HG03439 (cell line): Measurements from ENCODE around the gene EGFR.

ENCODE experiments used
- ATAC-seq: cut with Tn5 transposase; IDR thresholded peaks from one replicate; pipeline ENCODE4 v1.9.1; 2021; ENCODE audit warnings: mild to moderate bottlenecking, moderate library complexity; ENCODE audit not compliant: unreplicated experiment

EGFR gene

DNA sequence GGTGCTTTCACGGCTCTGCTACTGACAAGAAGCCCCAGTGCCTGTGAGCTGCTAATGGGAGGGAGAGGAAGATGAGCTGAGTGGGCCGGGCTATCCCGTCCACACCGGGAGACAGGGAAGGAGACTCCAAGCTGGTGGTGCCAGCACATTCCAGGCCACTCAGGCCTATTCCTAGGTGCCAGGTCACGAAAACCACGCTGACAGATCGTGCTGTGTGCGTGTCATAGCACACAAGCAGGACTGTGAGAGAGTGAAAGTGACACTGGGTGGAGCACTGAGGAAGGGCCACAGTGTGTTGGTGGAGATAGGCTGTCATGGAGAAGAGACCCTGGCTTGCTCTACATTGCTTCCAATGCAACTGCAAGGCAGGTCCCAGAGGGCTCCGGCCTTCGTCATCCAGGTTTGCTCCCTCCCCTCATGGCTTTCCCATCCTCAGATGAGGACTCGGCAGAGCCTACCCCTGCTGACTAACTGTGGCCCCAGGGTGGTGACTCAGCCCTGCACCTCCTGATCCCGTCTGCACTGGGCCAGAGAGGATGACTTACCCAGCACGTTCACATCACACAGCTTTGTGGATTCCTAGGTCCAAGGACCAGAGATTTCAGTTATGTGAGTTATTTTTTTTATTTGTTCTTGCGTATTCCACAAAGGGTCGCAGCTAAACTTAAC, 167.3 kb downstream of the EGFR start:
- no peak for ATAC-seq

DNA sequence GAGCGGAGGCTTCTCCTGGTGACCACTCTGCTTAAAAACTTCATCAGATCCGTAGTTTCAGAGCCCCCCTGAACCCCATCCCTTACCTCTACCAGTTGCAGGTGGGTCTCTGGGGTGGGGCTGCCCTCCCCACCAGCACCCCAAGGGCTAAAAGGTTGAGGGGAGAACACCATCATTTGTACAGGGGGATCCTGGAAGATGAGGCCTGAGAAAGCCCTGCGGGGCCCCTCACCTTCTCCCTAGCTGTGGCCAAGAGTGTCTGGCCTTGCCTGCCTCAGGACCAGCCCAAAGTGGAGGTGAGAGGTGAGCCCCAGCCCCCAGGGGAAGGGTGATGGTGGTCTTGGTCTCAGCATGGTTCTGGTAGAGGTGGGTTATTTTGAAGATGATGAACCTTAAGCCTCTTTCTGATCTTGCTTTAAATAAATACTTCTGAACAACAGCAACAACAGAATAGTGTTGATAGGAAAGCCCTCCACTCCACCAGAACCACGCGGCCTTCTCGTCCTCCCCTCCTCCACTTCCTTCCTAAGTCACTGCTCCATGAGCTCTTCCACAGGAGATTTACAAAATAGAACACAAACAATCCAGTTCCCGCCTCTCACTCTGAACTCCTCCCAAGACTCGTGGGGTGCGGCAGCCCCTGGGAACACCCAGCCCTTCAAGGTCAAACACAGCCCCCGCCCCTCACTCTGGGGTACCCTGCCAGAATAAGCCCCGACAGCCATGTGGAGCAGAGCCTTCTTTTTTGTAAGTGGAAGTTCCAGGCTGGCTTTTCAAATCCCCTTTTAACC, 169.1 kb downstream of the EGFR start:
- no peak for ATAC-seq

DNA sequence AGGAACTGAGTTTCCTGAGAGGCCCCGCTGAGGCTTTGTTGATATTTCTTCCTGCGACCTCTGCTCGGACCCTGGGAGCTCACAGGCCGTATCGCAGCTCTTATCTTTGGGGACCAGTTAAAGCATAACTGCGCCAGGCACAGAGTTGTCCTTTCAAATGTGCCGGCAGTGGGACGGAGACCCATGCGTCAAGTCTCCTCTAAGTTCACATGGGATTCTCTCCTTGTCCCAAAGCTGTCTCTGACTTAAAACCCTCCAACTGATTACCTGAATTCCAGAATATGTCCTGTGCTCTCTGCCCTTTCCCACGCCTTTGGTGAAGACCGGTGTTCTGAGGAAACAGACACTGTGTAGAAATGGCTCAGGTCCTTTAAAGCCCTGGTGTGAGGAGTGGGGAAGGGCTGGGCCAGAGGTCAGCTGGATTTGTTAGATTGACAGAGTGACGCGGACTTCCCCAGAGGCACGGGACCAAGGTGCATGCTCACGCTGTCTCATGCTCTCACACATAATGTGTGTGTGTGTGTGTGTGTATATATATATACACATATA, 169.8 kb downstream of the EGFR start:
- no peak for ATAC-seq

DNA sequence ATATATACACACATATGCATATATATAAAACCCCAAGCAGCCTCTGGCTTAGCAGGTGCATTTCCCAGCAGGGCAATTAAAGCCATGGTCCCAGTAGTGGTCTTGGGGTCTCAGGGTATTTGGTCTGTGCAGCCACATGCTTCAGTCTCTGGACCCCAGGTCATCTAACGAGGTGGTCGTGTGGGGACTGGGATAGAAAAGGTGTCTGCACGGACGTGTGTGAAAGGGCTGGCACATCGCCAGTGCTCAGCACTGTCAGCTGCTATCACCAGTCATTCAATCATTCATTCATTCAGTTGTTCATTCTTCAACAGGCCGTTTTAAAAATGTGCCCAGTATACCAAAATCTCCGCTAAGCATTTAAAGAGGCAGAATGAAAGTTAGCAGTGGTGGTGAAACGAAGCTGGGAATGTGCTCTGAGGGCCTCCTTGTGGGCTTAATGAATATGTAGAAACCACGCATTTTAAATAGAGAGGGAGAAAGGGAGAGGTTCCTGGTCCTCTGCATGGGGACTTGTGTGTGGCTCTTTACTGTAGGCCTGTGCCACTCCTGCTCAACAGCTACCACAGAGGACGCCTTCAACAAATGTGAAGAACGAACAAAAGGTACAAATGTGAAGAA, 170.4 kb downstream of the EGFR start:
- no peak for ATAC-seq

DNA sequence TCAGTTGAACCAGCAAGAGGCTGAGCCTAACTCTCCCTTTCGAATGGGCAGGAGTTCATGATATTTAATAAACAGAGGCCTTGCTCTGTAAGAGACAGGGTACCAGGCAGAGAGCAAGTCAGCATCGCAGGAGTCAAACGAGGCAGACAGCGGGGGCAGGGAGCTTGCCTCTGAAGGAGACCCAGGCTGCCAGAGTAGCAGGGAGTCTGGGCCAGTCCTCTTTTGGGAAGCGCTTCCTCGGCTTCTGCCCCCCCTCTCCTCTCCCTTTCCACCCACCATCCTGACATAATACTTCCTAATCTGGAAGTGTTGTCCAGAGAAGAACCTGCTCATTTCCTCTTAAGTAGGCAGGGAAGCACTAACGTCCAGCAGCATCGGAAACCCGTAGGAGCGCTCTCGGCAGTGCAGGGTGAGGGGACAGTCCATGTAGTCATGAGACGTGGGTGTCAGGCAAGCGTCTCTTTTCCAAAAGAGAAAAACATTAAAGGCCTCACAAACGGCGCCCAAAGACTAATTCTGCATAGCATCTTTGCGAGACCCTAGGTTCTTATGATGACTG, 171.1 kb downstream of the EGFR start:
- no peak for ATAC-seq

DNA sequence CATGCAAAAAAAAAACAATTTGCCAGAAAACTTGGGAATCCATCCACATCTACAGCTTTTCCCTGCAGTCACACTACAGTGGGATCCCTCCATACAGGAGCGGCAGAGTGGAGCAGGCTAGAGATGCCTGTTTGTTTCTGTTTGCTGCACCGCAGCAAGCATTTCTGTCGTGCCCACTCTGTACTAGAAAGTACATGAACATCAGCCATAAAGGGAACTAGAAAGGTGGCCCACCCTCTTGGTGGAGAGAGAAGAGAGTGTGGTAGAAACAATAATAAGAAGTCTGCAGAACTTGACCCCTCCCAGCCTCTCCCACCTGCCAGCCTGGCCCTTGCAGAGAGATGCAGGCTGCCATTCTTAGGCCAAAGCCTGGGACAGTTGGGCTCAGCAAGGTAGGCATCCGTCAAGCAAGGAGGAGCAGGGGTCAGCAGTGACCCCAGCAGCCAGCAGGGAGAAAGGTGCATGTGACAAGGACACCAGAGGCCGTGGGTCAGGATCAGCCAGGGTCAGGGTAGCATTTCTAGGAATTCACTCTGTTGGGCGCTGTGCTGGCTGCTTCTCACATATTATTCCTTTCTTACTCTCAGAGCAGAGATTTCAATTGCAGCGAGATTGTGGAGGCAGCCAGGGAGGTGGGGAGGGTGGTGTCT, 171.8 kb downstream of the EGFR start:
- ATAC-seq, result no peak

DNA sequence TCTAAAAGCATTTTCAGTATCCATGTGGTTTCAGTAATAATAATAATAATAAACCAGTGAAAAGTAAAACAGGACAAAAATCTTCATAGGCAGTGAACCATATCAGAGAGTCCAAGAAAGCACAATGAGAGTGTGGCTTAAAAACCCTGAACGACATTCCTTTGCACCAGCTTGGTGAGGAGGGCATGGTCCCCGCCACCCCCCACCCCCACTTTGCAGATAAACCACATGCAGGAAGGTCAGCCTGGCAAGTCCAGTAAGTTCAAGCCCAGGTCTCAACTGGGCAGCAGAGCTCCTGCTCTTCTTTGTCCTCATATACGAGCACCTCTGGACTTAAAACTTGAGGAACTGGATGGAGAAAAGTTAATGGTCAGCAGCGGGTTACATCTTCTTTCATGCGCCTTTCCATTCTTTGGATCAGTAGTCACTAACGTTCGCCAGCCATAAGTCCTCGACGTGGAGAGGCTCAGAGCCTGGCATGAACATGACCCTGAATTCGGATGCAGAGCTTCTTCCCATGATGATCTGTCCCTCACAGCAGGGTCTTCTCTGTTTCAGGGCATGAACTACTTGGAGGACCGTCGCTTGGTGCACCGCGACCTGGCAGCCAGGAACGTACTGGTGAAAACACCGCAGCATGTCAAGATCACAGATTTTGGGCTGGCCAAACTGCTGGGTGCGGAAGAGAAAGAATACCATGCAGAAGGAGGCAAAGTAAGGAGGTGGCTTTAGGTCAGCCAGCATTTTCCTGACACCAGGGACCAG, 172.5 kb downstream of the EGFR start:
- no peak for ATAC-seq

DNA sequence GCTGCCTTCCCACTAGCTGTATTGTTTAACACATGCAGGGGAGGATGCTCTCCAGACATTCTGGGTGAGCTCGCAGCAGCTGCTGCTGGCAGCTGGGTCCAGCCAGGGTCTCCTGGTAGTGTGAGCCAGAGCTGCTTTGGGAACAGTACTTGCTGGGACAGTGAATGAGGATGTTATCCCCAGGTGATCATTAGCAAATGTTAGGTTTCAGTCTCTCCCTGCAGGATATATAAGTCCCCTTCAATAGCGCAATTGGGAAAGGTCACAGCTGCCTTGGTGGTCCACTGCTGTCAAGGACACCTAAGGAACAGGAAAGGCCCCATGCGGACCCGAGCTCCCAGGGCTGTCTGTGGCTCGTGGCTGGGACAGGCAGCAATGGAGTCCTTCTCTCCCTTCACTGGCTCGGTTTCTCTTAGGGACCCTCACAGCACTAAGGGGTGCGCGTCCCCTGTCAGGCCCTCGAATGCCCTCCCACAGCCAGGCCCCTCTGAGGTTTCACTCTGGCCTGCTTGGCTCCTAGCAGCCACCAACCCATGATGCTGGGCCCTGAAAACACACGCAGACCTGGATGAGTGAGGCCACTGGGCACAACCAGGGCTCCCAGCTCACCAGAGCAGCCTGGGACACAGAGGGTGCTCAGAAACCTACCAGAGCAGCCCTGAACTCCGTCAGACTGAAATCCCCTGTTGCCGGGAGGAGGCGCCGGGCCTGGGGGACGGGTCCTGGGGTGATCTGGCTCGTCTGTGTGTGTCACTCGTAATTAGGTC, 173.3 kb downstream of the EGFR start:
- ATAC-seq, result no peak

DNA sequence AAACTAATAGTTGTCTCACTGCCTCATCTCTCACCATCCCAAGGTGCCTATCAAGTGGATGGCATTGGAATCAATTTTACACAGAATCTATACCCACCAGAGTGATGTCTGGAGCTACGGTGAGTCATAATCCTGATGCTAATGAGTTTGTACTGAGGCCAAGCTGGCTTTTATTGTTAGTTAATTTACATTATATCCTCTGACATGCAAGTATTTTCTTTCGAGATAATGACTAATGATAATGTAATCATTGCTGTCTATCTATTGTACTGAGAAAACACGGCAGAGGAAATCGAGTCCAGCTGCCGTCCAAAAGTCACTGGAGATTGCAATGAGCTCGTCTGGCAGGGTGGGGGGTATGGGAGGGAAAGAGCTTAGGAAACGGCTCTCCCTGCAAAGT, 173.9 kb downstream of the EGFR start:
- ATAC-seq, result no peak

DNA sequence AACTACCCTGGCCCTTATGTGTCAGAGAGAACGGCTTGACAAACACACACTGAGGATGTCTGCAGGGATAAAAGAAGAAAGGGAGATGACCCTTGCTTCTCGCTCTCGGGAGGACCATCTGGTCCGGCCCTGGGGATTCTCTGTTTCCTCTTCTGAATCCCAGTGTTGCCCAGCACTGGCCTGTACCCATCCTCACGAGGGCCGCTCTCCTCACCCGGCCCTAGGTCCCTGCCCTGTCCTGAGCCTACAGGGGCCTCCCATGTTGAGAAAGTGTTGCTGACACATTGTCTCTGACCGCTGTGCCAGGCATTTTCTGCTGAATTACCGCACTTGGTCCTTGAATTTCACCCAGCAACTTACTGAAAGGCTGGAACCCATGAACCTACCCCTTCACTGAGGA, 174.4 kb downstream of the EGFR start:
- ATAC-seq, result no peak

DNA sequence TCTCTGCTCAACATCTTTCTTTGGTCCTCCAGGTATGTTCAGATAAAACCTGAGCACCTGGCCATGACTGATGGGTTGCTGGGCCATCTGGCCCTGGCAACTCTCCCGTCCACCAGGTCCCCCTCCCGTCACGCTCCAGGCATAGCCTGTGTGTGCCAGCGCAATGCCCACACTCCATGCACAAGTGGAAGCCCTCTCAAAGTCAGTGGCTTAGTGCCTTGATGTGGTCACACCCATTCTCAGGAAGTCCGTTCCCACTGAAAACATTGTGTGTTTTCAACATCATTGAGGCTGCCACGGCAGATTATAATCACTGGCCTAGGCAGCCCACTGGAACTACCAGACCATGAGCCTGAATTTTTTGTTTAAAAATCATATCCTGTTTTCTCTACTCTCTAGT, 175.7 kb downstream of the EGFR start:
- no peak for ATAC-seq

DNA sequence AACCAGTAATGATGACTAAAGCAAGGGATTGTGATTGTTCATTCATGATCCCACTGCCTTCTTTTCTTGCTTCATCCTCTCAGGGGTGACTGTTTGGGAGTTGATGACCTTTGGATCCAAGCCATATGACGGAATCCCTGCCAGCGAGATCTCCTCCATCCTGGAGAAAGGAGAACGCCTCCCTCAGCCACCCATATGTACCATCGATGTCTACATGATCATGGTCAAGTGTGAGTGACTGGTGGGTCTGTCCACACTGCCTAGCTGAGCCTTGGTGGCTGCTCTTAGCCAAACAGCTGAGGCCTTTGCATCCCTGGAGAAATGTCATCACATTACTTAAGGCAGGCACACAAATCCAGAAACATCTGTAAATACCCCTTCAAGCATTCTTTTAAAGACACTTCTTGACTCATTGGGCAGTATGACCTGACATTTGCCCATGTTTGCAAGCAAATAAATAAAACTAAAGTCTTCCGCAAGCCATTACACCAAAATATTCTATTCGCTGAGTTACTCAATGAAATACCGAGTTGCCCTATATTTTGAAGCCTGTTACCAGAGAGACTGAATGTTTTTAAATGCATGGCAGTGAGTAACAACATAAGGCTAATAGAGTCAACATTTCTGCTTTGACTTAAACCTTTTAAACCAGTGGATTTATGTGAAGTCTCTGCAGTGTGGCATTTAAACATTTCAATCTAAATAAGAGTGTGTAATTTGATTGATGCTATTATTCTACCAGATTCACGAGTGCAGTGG, 180.0 kb downstream of the EGFR start:
- ATAC-seq, result no peak

DNA sequence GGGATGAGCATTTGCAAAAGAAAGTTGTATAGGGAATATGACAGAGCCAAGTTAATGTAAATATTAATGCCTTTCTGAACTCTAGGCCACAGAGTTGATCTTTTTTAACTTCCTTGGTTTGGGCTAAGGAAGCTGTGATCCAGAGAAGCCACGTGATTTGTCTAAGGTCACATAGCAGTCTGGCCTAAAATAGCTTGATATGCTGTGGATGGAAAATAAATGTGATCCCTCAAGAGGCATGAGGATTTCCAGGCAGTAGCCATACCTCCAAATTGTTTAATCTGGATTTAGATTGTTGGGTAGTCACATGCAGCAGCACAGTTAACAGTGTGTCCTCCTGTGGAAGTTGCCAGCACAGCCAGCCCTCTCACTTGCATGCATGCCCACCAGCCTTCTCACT, 180.6 kb downstream of the EGFR start:
- ATAC-seq, result no peak

DNA sequence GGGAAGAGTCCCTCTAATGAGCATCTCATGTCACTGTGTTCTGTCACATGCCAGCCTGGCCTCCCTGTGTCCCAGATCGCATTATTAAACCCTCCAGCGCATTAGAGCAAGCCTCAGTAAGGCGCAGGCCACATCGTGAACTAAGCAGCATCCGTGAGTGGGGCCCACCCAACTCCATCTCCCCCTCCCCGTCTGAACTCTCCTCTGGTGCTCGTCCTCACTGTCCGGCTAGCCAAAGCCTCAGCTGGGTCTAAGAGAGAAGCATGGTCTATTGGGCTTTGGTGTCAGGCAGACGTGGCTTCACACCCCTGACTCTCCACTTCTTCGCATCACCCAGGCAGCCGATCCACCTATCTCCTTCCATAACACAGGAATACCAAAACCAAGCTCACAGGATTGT, 181.6 kb downstream of the EGFR start:
- no peak for ATAC-seq

DNA sequence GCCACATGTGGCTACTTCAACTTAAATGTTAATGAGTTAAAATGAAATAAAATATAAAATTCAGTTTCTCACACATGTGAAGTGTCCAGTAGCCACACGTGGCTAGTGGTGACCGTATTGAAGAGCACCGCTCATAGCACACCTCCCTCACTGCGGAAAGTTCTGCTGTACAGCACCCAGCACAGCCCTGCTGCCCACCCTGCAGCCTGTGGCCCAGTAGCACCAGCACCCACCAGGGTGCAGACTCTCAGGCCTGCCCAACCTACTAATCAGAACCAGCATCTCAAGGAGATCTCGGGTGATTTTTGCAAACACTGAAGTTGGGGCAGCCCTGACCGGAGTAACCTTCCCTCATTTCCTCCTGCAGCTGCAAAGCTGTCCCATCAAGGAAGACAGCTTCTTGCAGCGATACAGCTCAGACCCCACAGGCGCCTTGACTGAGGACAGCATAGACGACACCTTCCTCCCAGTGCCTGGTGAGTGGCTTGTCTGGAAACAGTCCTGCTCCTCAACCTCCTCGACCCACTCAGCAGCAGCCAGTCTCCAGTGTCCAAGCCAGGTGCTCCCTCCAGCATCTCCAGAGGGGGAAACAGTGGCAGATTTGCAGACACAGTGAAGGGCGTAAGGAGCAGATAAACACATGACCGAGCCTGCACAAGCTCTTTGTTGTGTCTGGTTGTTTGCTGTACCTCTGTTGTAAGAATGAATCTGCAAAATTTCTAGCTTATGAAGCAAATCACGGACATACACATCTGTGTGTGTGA, 183.5 kb downstream of the EGFR start:
- ATAC-seq, result no peak

DNA sequence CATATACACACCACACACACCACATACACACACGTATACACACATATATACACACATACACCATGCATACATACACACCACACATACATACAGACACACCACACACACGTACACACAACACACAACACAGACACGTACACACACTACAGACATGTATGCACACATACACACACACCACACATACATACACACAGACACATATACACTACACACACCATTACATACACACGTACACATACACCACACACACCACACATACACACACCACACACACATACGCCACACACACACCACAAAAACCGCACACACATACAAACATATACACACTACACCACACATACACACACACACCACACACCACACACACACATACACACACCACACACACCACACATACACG, 184.5 kb downstream of the EGFR start:
- ATAC-seq, result no peak

DNA sequence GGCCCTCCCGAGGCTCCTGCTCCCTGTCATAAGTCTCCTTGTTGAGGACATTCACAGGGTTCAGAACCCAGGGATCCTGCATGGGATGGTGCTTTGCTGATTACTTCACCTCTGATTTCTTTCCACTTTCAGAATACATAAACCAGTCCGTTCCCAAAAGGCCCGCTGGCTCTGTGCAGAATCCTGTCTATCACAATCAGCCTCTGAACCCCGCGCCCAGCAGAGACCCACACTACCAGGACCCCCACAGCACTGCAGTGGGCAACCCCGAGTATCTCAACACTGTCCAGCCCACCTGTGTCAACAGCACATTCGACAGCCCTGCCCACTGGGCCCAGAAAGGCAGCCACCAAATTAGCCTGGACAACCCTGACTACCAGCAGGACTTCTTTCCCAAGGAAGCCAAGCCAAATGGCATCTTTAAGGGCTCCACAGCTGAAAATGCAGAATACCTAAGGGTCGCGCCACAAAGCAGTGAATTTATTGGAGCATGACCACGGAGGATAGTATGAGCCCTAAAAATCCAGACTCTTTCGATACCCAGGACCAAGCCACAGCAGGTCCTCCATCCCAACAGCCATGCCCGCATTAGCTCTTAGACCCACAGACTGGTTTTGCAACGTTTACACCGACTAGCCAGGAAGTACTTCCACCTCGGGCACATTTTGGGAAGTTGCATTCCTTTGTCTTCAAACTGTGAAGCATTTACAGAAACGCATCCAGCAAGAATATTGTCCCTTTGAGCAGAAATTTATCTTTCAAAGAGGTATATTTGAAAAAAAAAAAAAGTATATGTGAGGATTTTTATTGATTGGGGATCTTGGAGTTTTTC, 186.5 kb downstream of the EGFR start:
- ATAC-seq, result no peak
